ENCODE measurements around the gene RWDD1. TPM values are rescaled to one million over a fixed set of nuclear protein-coding genes. Genes with fewer than 3 reads are reported as not detected.

The RWDD1 gene
- total and polyA plus RNA-seq, 3 donors from 2014 or later: 15.6 to 27.8 (median 20.5) TPM

DNA sequence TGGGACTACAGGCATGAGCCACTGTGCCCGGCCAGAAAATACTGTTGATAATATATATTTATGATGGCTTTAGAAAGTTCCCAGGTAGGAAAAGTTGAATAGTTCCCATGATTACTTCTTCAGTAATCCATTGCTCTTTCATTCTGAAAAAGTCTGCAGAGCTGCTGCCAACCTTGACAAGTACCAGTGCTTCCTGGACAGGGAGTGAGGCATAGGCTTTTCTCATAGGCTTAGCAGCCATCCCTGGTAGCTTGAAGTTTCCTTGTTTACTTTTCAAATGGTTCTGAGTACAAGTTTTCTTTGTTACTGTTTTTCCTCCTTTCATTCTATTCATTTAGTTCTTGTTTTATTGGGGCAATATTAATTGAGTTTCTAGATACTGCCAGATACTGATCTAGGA, 7.8 kb downstream of the RWDD1 start:
- no peak overlapping the region for H3K4me3 ChIP-seq
- H3K27ac ChIP-seq: no peak overlapping the region
- H3K9me3 ChIP-seq: no peaks in the 10 kb centered on the region
- intact Hi-C loops (cut with DNase I; ENCODE audit: low total_unique reads): no loop called here
- no peaks in the 10 kb centered on the region for H3K27me3 ChIP-seq
- no peak for DNase-seq
- no peaks in the 10 kb centered on the region for H3K4me1 ChIP-seq
- TF ChIP-seq, protein P1, sequence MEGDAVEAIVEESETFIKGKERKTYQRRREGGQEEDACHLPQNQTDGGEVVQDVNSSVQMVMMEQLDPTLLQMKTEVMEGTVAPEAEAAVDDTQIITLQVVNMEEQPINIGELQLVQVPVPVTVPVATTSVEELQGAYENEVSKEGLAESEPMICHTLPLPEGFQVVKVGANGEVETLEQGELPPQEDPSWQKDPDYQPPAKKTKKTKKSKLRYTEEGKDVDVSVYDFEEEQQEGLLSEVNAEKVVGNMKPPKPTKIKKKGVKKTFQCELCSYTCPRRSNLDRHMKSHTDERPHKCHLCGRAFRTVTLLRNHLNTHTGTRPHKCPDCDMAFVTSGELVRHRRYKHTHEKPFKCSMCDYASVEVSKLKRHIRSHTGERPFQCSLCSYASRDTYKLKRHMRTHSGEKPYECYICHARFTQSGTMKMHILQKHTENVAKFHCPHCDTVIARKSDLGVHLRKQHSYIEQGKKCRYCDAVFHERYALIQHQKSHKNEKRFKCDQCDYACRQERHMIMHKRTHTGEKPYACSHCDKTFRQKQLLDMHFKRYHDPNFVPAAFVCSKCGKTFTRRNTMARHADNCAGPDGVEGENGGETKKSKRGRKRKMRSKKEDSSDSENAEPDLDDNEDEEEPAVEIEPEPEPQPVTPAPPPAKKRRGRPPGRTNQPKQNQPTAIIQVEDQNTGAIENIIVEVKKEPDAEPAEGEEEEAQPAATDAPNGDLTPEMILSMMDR (IDR thresholded peaks at IDR 0.05): no peak
- no peak for TF ChIP-seq POLR2A (IDR thresholded peaks at IDR 0.05)
- WGBS, 2 donors: 100% methylated on average over 1 of the region's 1 CpG
- H3K36me3 ChIP-seq (ENCODE audit: low read depth, missing control alignments): no peaks in the 10 kb centered on the region

DNA sequence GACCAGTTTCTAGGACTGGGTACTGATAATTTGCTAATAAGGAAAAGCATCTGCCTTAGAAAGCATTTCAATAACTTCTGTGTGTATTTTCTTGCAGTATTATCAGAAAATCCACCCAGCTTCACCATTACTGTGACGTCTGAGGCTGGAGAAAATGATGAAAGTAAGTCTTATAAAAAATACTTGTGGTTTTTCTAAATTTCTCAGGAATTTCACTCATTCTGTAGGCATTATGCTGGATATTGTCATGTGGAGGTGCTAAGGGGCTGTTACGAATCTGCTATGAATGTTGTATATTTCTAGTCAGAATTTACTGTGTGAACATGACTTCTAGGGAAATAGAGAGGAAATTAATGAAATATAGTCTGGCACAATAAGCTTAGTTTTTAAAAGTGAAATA, 8.9 kb downstream of the RWDD1 start:
- DNase-seq: no peak
- Histone ChIP-seq H3K9me3 (no peaks in the 10 kb centered on the region), H3K4me3 (no peak overlapping the region), H3K27ac (no peak overlapping the region), H3K27me3 (no peaks in the 10 kb centered on the region), H3K36me3 (ENCODE audit: low read depth, missing control alignments) (no peaks in the 10 kb centered on the region), H3K4me1 (no peaks in the 10 kb centered on the region)
- TF ChIP-seq POLR2A (IDR thresholded peaks at IDR 0.05): no peak
- TF ChIP-seq, protein P1 (IDR thresholded peaks at IDR 0.05): no peak
- intact Hi-C loops (cut with DNase I; ENCODE audit: low total_unique reads): no loop called here
- 71 to 91% methylated on average over 2 of the region's 2 CpGs for WGBS, 2 donors

DNA sequence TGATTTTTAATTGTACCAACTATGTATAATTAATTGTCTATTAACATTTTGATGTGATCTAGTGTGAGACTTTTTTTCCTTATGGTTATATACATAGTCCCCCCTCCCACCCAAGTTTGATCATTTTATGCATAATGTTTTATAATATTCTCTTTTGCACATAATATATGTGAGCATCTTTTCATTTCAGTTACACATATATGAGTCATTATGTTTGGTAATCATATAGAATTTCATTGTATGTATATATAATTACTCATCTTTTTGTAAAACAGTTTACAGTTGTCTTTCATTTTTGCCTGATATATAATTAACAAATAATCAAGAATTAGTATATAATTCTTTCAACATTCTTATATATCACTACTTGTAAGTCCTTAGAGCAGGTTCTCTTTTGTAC, 15.0 kb downstream of the RWDD1 start:
- H3K27ac ChIP-seq: no peak overlapping the region
- no peaks in the 10 kb centered on the region for H3K9me3 ChIP-seq
- H3K4me1 ChIP-seq: no peaks in the 10 kb centered on the region
- no peak overlapping the region for H3K4me3 ChIP-seq
- H3K27me3 ChIP-seq: no peaks in the 10 kb centered on the region
- no peaks in the 10 kb centered on the region for H3K36me3 ChIP-seq (ENCODE audit: low read depth, missing control alignments)
- TF ChIP-seq POLR2A (IDR thresholded peaks at IDR 0.05): no peak
- TF ChIP-seq, protein P1 (IDR thresholded peaks at IDR 0.05): no peak
- DNase-seq: no peak
- intact Hi-C loops (cut with DNase I; ENCODE audit: low total_unique reads): no loop called here

DNA sequence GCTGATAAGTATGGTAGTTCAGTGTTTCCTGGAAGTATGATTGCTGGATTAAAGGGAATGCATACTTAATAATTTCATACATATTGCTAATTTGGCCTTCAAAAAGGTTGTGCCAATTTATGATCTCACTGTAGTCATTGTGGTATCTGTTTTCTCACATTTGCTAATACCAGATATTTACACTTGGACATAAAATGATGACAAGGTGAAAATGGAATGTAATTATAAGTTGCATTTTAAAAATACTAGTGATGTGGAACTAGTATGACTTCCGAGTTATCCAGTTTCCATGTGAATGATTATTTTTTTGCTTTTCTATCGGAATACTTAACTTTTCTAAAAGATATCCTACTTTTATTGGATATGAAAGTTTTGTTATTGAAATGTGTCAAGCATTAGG, 15.4 kb downstream of the RWDD1 start:
- H3K4me1 ChIP-seq: no peaks in the 10 kb centered on the region
- intact Hi-C loops (cut with DNase I; ENCODE audit: low total_unique reads): no loop called here
- no peak overlapping the region for H3K4me3 ChIP-seq
- WGBS, 2 donors: 97 to 99% methylated on average over 2 of the region's 2 CpGs
- H3K27ac ChIP-seq: no peak overlapping the region
- H3K27me3 ChIP-seq: no peaks in the 10 kb centered on the region
- DNase-seq: no peak
- no peaks in the 10 kb centered on the region for H3K36me3 ChIP-seq (ENCODE audit: low read depth, missing control alignments)
- no peaks in the 10 kb centered on the region for H3K9me3 ChIP-seq
- no peak for TF ChIP-seq POLR2A (IDR thresholded peaks at IDR 0.05)
- TF ChIP-seq, protein P1 (IDR thresholded peaks at IDR 0.05): no peak

DNA sequence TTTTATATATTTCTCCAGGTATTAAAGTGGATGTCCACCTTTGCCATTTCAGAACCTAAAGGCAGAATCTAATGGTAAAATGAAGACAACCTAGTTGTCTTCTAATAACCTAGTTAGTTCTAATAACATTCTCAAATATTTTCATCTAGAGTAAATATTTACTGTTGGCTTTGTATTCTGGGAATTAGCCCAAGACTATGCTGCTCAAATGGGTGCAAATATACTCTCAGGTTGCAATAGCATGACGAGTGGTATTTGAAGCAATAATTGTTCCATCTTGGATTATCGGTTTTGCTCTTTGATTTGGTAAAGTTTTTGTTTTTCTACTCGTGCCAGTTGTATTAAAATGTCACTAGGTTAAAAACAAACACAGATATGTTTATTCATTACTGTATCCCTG, 23.9 kb downstream of the RWDD1 start:
- intact Hi-C loops (cut with DNase I; ENCODE audit: low total_unique reads): no loop called here

More for the DNA sequence above, 23.9 kb downstream of the RWDD1 start:
- Histone ChIP-seq H3K27me3 (no peaks in the 10 kb centered on the region), H3K27ac (no peak overlapping the region), H3K9me3 (no peaks in the 10 kb centered on the region), H3K4me1 (no peaks in the 10 kb centered on the region), H3K36me3 (ENCODE audit: low read depth, missing control alignments) (no peaks in the 10 kb centered on the region), H3K4me3 (no peak overlapping the region)
- TF ChIP-seq POLR2A (IDR thresholded peaks at IDR 0.05): no peak
- TF ChIP-seq, protein P1 (IDR thresholded peaks at IDR 0.05): no peak
- 90 to 93% methylated on average over 3 of the region's 3 CpGs for WGBS, 2 donors
- no peak for DNase-seq
